DOHH2 (cell line): ENCODE measurements around the gene ANKRD34A.

ENCODE experiments used
- CTCF ChIP-seq: fragments of 200-600 bp; sonication (generic); IDR thresholded peaks from one replicate; pipeline ENCODE4 v1.5.1; 2014; ENCODE audit warnings: antibody characterized with exemption, mild to moderate bottlenecking, low read depth, low read length; ENCODE audit not compliant: poor library complexity, severe bottlenecking
- EZH2phosphoT487 ChIP-seq: fragments of 200-600 bp; sonication (generic); IDR thresholded peaks from 2 replicates; pipeline ENCODE4 v1.6.1; 2017; ENCODE audit warnings: borderline replicate concordance, mild to moderate bottlenecking, antibody characterized with exemption, low read length, moderate library complexity, mixed read lengths

- TF ChIP-seq CTCF (no peak), EZH2phosphoT487 (no peak)
Measured at GRCh38 chr1:145947551-145947950, 16.8 kb downstream of the ANKRD34A start.
